Neuron (in vitro differentiated cells): ENCODE data around the gene KRT39.
"Not testable (repeated sequence)": the region's sequence is repeated elsewhere in the genome, so short reads cannot be mapped to it uniquely, and the experiment has no call there.

Experiments
- H2AFZ ChIP-seq: one replicate; pipeline ENCODE4 v1.6.1; 2013; ENCODE audit warnings: low read depth, mild to moderate bottlenecking, inconsistent platforms, low read length, moderate library complexity
- H3K27me3 ChIP-seq: one replicate; pipeline ENCODE4 v1.6.1; 2013; ENCODE audit warnings: low read length; ENCODE audit not compliant: insufficient read depth
- H3K36me3 ChIP-seq: one replicate; pipeline ENCODE4 v1.6.1; 2013; ENCODE audit warnings: low read length; ENCODE audit not compliant: insufficient read depth
- H3K4me1 ChIP-seq: one replicate; pipeline ENCODE4 v1.6.1; 2013; ENCODE audit warnings: low read length; ENCODE audit not compliant: insufficient read depth
- H3K4me3 ChIP-seq: 2 replicates; pipeline ENCODE4 v1.5.1; 2013; ENCODE audit warnings: mild to moderate bottlenecking, low read length, moderate library complexity
- H3K9me3 ChIP-seq: one replicate; pipeline ENCODE4 v1.6.1; 2013; ENCODE audit warnings: low read length

Gene KRT39

GRCh38 chr17:40966848-40967247 lies at the start of gene KRT39:
Gene KRT39 (minus strand): TSS chr17:40966948. CDS start chr17:40966856, 92 bp downstream.
- Histone ChIP-seq H2AFZ (no peak within 1 kb of the TSS), H3K36me3 (no peaks in the 10 kb centered on the region), H3K4me3 (no peak within 1 kb of the TSS), H3K4me1 (no peaks in the 10 kb centered on the region), H3K9me3 (no peaks in the 10 kb centered on the region), H3K27me3 (no peaks in the 10 kb centered on the region)

GRCh38 chr17:41015454-41015853 lies 48.7 kb upstream of the KRT39 start:
- Histone ChIP-seq H3K4me3 (no peak overlapping the region), H2AFZ (no peak overlapping the region), H3K27me3 (peaks cover 2% of the 10 kb centered on the region), H3K36me3 (no peaks in the 10 kb centered on the region), H3K4me1 (no peaks in the 10 kb centered on the region), H3K9me3 (no peaks in the 10 kb centered on the region)

- H3K4me1 ChIP-seq: no peaks in the 10 kb centered on the region
- H3K27me3 ChIP-seq: peaks cover 2% of the 10 kb centered on the region
- H3K4me3 ChIP-seq: no peak overlapping the region
- no peak overlapping the region for H2AFZ ChIP-seq
- no peaks in the 10 kb centered on the region for H3K9me3 ChIP-seq
- H3K36me3 ChIP-seq: no peaks in the 10 kb centered on the region
Observed at GRCh38 chr17:41013606-41014005, 46.9 kb upstream of the KRT39 start.

GRCh38 chr17:41013181-41013580 lies 46.4 kb upstream of the KRT39 start:
- Histone ChIP-seq H3K27me3 (peaks cover 2% of the 10 kb centered on the region), H3K4me1 (no peaks in the 10 kb centered on the region), H3K36me3 (no peaks in the 10 kb centered on the region), H2AFZ (no peak overlapping the region), H3K9me3 (no peaks in the 10 kb centered on the region), H3K4me3 (no peak overlapping the region)

GRCh38 chr17:41012326-41013120 lies 45.8 kb upstream of the KRT39 start:
- H3K36me3 ChIP-seq: no peaks in the 10 kb centered on the region
- H3K4me1 ChIP-seq: no peaks in the 10 kb centered on the region
- H3K4me3 ChIP-seq: no peak overlapping the region
- peaks cover 2% of the 10 kb centered on the region for H3K27me3 ChIP-seq
- H2AFZ ChIP-seq: no peak overlapping the region
- no peaks in the 10 kb centered on the region for H3K9me3 ChIP-seq

- Histone ChIP-seq H3K9me3 (no peaks in the 10 kb centered on the region), H2AFZ (no peak overlapping the region), H3K36me3 (no peaks in the 10 kb centered on the region), H3K4me1 (no peaks in the 10 kb centered on the region), H3K4me3 (no peak overlapping the region), H3K27me3 (no peaks in the 10 kb centered on the region)
Observed at GRCh38 chr17:41010441-41010840, 43.7 kb upstream of the KRT39 start.

GRCh38 chr17:41009936-41010335 lies 43.2 kb upstream of the KRT39 start:
- H3K9me3 ChIP-seq: no peaks in the 10 kb centered on the region
- no peaks in the 10 kb centered on the region for H3K4me1 ChIP-seq
- no peaks in the 10 kb centered on the region for H3K27me3 ChIP-seq
- no peak overlapping the region for H3K4me3 ChIP-seq
- no peaks in the 10 kb centered on the region for H3K36me3 ChIP-seq
- no peak overlapping the region for H2AFZ ChIP-seq

- Histone ChIP-seq H3K27me3 (no peaks in the 10 kb centered on the region), H3K4me1 (no peaks in the 10 kb centered on the region), H3K36me3 (no peaks in the 10 kb centered on the region), H2AFZ (no peak overlapping the region), H3K4me3 (no peak overlapping the region), H3K9me3 (no peaks in the 10 kb centered on the region)
Observed at GRCh38 chr17:41009301-41009760, 42.6 kb upstream of the KRT39 start.

GRCh38 chr17:41008811-41009210 lies 42.1 kb upstream of the KRT39 start, which contains the start of gene KRTAP3-1:
Gene KRTAP3-1 (minus strand): TSS chr17:41009128. CDS start chr17:41009074, 54 bp downstream.
- H3K27me3 ChIP-seq: peaks cover 1% of the 10 kb centered on the region
- no peaks in the 10 kb centered on the region for H3K9me3 ChIP-seq
- H2AFZ ChIP-seq: no peak within 1 kb of the TSS
- no peaks in the 10 kb centered on the region for H3K4me1 ChIP-seq
- no peak within 1 kb of the TSS for H3K4me3 ChIP-seq
- H3K36me3 ChIP-seq: no peaks in the 10 kb centered on the region

GRCh38 chr17:41004397-41004796 lies 37.6 kb upstream of the KRT39 start:
- H2AFZ ChIP-seq: no peak overlapping the region
- peaks cover 3% of the 10 kb centered on the region for H3K27me3 ChIP-seq
- no peaks in the 10 kb centered on the region for H3K9me3 ChIP-seq
- H3K4me3 ChIP-seq: no peak overlapping the region
- no peaks in the 10 kb centered on the region for H3K36me3 ChIP-seq
- H3K4me1 ChIP-seq: no peaks in the 10 kb centered on the region

GRCh38 chr17:41003926-41004325 lies 37.2 kb upstream of the KRT39 start:
- Histone ChIP-seq H3K36me3 (no peaks in the 10 kb centered on the region), H3K27me3 (peaks cover 3% of the 10 kb centered on the region), H3K9me3 (no peaks in the 10 kb centered on the region), H2AFZ (no peak overlapping the region), H3K4me1 (no peaks in the 10 kb centered on the region), H3K4me3 (no peak overlapping the region)

GRCh38 chr17:41002814-41003213 lies 36.1 kb upstream of the KRT39 start:
- H3K27me3 ChIP-seq: peaks cover 3% of the 10 kb centered on the region
- no peak overlapping the region for H3K4me3 ChIP-seq
- H3K36me3 ChIP-seq: no peaks in the 10 kb centered on the region
- H3K4me1 ChIP-seq: no peaks in the 10 kb centered on the region
- no peak overlapping the region for H2AFZ ChIP-seq
- H3K9me3 ChIP-seq: no peaks in the 10 kb centered on the region

- H3K9me3 ChIP-seq: no peaks in the 10 kb centered on the region
- H3K36me3 ChIP-seq: no peaks in the 10 kb centered on the region
- no peak overlapping the region for H2AFZ ChIP-seq
- H3K4me3 ChIP-seq: no peak overlapping the region
- H3K27me3 ChIP-seq: peaks cover 3% of the 10 kb centered on the region
- no peaks in the 10 kb centered on the region for H3K4me1 ChIP-seq
Observed at GRCh38 chr17:41001795-41002194, 35.0 kb upstream of the KRT39 start.

GRCh38 chr17:40999563-40999962 lies 32.8 kb upstream of the KRT39 start, which contains the start of gene KRTAP3-2:
Gene KRTAP3-2 (minus strand): TSS chr17:40999906. CDS start chr17:40999853, 53 bp downstream.
- H3K9me3 ChIP-seq, H3K4me1 ChIP-seq, H3K36me3 ChIP-seq, H3K4me3 ChIP-seq, H2AFZ ChIP-seq, H3K27me3 ChIP-seq: not testable (repeated sequence)
